Transverse colon (tissue), 4 donors: Measurements from ENCODE around the gene HPCAL1. TPM values are rescaled to one million over a fixed set of nuclear protein-coding genes. Genes with fewer than 3 reads are reported as not detected.
A peak's percentile ranks its signal among the peaks of the same experiment; 100 is the strongest.
"Not testable (repeated sequence)": the region's sequence is repeated elsewhere in the genome, so short reads cannot be mapped to it uniquely, and the experiment has no call there.

ENCODE experiments used
- DNase-seq: peaks from one replicate; pipeline ENCODE4 v3.0.0-alpha.2; 2019
- H3K27ac ChIP-seq, 4 donors: fragments of 200-600 bp; sonication (generic); 2 replicates each; pipeline ENCODE4 v1.5.1; 2016 to 2018; ENCODE audit warnings: inconsistent platforms in 4 of 4
- H3K27me3 ChIP-seq: fragments of 200-600 bp; sonication (generic); 2 replicates; pipeline ENCODE4 v1.5.1; 2017; ENCODE audit warnings: inconsistent platforms
- H3K36me3 ChIP-seq, 4 donors: fragments of 200-600 bp; sonication (generic); 2 replicates each; pipeline ENCODE4 v1.5.1; 2017 to 2019; ENCODE audit warnings: inconsistent platforms in 4 of 4
- H3K4me1 ChIP-seq, 4 donors: fragments of 200-600 bp; sonication (generic); 2 replicates each; pipeline ENCODE4 v1.5.1; 2017 to 2020; ENCODE audit warnings: inconsistent platforms in 4 of 4
- H3K4me3 ChIP-seq, 4 donors: fragments of 200-600 bp; sonication (generic); 1 replicate in 1 of 4; 2 replicates in 3 of 4; pipeline versions ENCODE4 v1.5.1 to v1.6.1; 2017 to 2019; ENCODE audit warnings: inconsistent platforms in 4 of 4
- H3K9me3 ChIP-seq, 2 donors: fragments of 200-600 bp; sonication (generic); 2 replicates each; pipeline ENCODE4 v1.5.1; 2017 to 2019; ENCODE audit warnings: inconsistent platforms in 2 of 2
- CTCF ChIP-seq, 5 experiments: fragments of 200-600 bp in 3 of 5; fragments of 450-650 bp in 2 of 5; sonication (generic) in 3 of 5; IDR thresholded peaks; 1 replicate in 2 of 5; 2 replicates in 3 of 5; pipeline ENCODE4 v1.5.1; 2016 to 2017; ENCODE audit warnings: antibody characterized with exemption in 5 of 5, inconsistent platforms in 3 of 5, mild to moderate bottlenecking in 2 of 5, moderate library complexity in 1 of 5
- EP300 ChIP-seq: sonication (generic); formaldehyde crosslinking; IDR thresholded peaks from one replicate; pipeline ENCODE4 v1.6.1; 2017; ENCODE audit warnings: antibody characterized with exemption, low read depth
- POLR2A ChIP-seq: fragments of 450-650 bp; IDR thresholded peaks from one replicate; pipeline ENCODE4 v1.6.1; 2016; ENCODE audit warnings: antibody characterized with exemption, mild to moderate bottlenecking, moderate library complexity
- POLR2AphosphoS5 ChIP-seq, 3 donors: sonication (generic); formaldehyde crosslinking; IDR thresholded peaks; one replicate each; pipeline ENCODE4 v1.6.1; 2016; ENCODE audit warnings: antibody characterized with exemption in 3 of 3
- WGBS, 2 donors: methylation state at CpG; one replicate each; pipeline ENCODE4 v1.1.5; 2018; ENCODE audit warnings: low coverage in 1 of 2; 5-methylcytosine and 5-hydroxymethylcytosine counted together
- in situ Hi-C, 4 donors: fragments of 200-750 bp; cut with MboI; loops; one replicate each; pipeline versions ENCODE4 v1.15.0 to v1.15.1; 2017; ENCODE audit warnings: low sequenced_read_pairs in 3 of 4, low pct_ligation_motif_present in 1 of 4, low pct_unique_long_range_greater_than_20kb in 1 of 4
- intact Hi-C: fragments of 100-400 bp; cut with DNase I; formaldehyde crosslinking; loops from one replicate; pipeline ENCODE4 v1.15.1; 2023; ENCODE audit warnings: low total_unique reads
- total RNA-seq, 4 donors: library from RNA; depleted of rRNA; stranded (reverse); fragments of >200 nt; gene quantifications; one replicate each; pipeline ENCODE4 v1.1.0, GENCODE V29; 2016

HPCAL1 gene
- total RNA-seq, 4 donors from 2014 or later = 88.9 to 221 (median 129) TPM

GRCh38 chr2:10257500-10258147 is 45.1 kb upstream of the HPCAL1 start:
- H3K27ac ChIP-seq = no peak overlapping the region
- peaks cover 0 to 21% (median 11%) of the 10 kb centered on the region in 4 donors for H3K4me1 ChIP-seq
- H3K27me3 ChIP-seq = no peaks in the 10 kb centered on the region
- H3K36me3 ChIP-seq = no peaks in the 10 kb centered on the region
- TF ChIP-seq EP300 (no peak), CTCF (IDR thresholded peaks at IDR 0.05) (no peak), POLR2A (no peak), POLR2AphosphoS5 (IDR thresholded peaks at IDR 0.05) (no peak)
- no peaks in the 10 kb centered on the region for H3K9me3 ChIP-seq
- in situ Hi-C loops = no loop called here
- DNase-seq = no peak
- 91% methylated on average over 16 of the region's 16 CpGs; no CpG with 5 or more reads in 1 of the 2 donors for WGBS, 2 donors
- H3K4me3 ChIP-seq = no peak overlapping the region
- intact Hi-C loops = no loop called here

- DNase-seq = no peak
- 87% methylated on average over 5 of the region's 5 CpGs; no CpG with 5 or more reads in 1 of the 2 donors for WGBS, 2 donors
- H3K4me1 ChIP-seq = peaks cover 0 to 21% (median 11%) of the 10 kb centered on the region in 4 donors
- H3K9me3 ChIP-seq = no peaks in the 10 kb centered on the region
- in situ Hi-C loops (no loop called here), intact Hi-C loops (no loop called here)
- no peak overlapping the region for H3K27ac ChIP-seq
- no peaks in the 10 kb centered on the region for H3K27me3 ChIP-seq
- H3K36me3 ChIP-seq = no peaks in the 10 kb centered on the region
- TF ChIP-seq POLR2A = no peak
- TF ChIP-seq CTCF (IDR thresholded peaks at IDR 0.05) = no peak
- TF ChIP-seq POLR2AphosphoS5 (IDR thresholded peaks at IDR 0.05) = no peak
- TF ChIP-seq EP300 = no peak
- H3K4me3 ChIP-seq = no peak overlapping the region
These were observed 44.4 kb upstream of the HPCAL1 start for GRCh38 chr2:10258326-10258725.

DNA sequence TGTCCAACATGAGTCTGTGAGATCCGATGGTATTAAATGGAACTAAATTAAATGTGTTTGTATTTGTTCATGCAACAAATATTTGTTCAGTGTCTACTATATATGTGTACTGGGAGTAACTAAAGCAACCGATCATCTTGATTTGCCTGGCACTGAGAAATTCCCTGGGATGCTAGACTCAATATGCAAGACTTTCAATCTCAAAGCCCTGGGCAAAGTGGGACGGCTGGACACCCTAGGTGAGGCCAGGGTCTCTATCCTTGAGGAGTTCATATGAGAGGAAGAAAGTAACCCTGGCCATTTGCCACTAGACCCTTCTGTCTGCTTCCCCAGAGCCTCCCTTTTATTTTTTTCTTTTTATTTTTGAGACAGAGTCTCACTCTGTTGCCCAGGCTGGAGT is 44.0 kb upstream of the HPCAL1 start:
- intact Hi-C loops (no loop called here), in situ Hi-C loops (no loop called here)
- WGBS, 2 donors = 81 to 92% methylated on average over 2 to 3 of the region's 3 CpGs
- H3K4me3 ChIP-seq = no peak overlapping the region
- TF ChIP-seq POLR2A = no peak
- no peaks in the 10 kb centered on the region for H3K27me3 ChIP-seq
- H3K4me1 ChIP-seq = peaks cover 0 to 21% (median 11%) of the 10 kb centered on the region in 4 donors
- no peaks in the 10 kb centered on the region for H3K9me3 ChIP-seq
- H3K27ac ChIP-seq = no peak overlapping the region
- no peaks in the 10 kb centered on the region for H3K36me3 ChIP-seq
- no peak for DNase-seq

GRCh38 chr2:10260130-10260529 is 42.6 kb upstream of the HPCAL1 start:
- in situ Hi-C loops (no loop called here), intact Hi-C loops (no loop called here)
- Histone ChIP-seq H3K4me3 (no peak overlapping the region), H3K36me3 (no peaks in the 10 kb centered on the region), H3K27ac (peak overlapping the region; percentile 58 to 72 (median 69)), H3K27me3 (no peaks in the 10 kb centered on the region), H3K9me3 (no peaks in the 10 kb centered on the region), H3K4me1 (peaks cover 0 to 18% (median 9%) of the 10 kb centered on the region in 4 donors)
- TF ChIP-seq CTCF (IDR thresholded peaks at IDR 0.05) = peak in 4 of 5 experiments; percentile 33 to 77 (median 52)
- no peak for TF ChIP-seq POLR2A
- peak in 1 of 3 donors; percentile 26 for TF ChIP-seq POLR2AphosphoS5 (IDR thresholded peaks at IDR 0.05)
- peak; percentile 81 for DNase-seq
- 40 to 58% methylated on average over 4 to 12 of the region's 12 CpGs for WGBS, 2 donors

- DNase-seq = not testable (repeated sequence)
These were observed 39.2 kb upstream of the HPCAL1 start for GRCh38 chr2:10263526-10263925.

More at GRCh38 chr2:10263526-10263925, 39.2 kb upstream of the HPCAL1 start:
- H3K27me3 ChIP-seq, H3K4me3 ChIP-seq, intact Hi-C loops, H3K36me3 ChIP-seq, H3K9me3 ChIP-seq, in situ Hi-C loops, H3K27ac ChIP-seq: not testable (repeated sequence)
- 90 to 94% methylated on average over 2 to 5 of the region's 5 CpGs for WGBS, 2 donors
- H3K4me1 ChIP-seq = peaks cover 0 to 32% (median 13%) of the 10 kb centered on the region in 4 donors
